D341Med (cell line): ENCODE data around the gene BMP7.

ENCODE experiments used
- DNase-seq: peaks from one replicate; pipeline ENCODE4 v3.0.0; 2012; ENCODE audit warnings: low spot score

Gene BMP7

GRCh38 chr20:57190536-57191264, 75.7 kb downstream of the BMP7 start:
- no peak for DNase-seq

DNA sequence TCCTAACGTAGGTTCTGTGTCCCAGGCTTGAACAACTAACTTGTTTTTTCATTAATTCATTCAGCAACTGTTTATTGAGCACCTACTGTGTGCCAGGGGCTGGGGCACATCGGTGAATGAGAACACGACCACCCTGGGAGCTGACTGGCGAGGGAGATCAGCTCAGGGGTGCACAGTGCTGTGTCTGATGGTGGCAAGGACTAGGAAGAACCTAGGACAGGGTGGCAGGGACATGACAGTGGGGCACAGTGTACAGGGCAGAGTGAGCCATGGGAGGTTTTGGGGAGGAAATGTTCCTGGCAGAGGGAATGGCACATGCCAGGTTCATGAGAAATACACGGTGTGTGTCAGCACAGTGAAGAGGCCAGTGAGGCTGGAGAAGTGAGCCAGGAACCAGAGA, 76.7 kb downstream of the BMP7 start:
- no peak for DNase-seq

DNA sequence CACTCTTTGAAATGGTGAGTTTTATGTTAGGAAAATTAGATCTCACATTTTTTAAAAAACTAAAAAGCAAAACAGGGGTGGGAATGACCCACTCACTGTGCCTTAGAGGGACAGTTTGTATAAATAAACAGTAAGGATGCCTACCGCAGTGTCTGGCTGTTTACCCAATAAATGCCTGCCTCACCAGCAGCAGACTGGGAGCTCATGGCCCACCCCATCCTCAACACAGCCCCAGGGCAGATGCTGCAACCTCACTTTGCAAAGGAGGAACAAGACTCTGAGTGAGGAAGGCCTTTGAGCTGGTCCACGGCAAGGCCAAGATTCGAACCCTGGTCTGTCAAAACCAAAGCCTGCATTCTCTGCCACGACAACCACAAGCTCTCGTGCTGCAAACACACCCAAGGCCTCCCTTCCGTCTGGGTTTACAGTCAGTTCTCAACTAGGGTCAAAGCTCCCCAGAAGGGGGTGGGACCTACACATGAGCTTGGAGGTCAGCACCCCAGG, 77.8 kb downstream of the BMP7 start:
- DNase-seq: no peak

GRCh38 chr20:57188056-57188455, 78.4 kb downstream of the BMP7 start:
- no peak for DNase-seq

- no peak for DNase-seq
Measured at GRCh38 chr20:57187068-57187634, 79.3 kb downstream of the BMP7 start.

GRCh38 chr20:57186192-57186591, 80.2 kb downstream of the BMP7 start:
- no peak for DNase-seq

GRCh38 chr20:57185188-57185743, 81.2 kb downstream of the BMP7 start:
- DNase-seq: no peak

GRCh38 chr20:57183457-57184009, 82.9 kb downstream of the BMP7 start:
- DNase-seq: no peak

DNA sequence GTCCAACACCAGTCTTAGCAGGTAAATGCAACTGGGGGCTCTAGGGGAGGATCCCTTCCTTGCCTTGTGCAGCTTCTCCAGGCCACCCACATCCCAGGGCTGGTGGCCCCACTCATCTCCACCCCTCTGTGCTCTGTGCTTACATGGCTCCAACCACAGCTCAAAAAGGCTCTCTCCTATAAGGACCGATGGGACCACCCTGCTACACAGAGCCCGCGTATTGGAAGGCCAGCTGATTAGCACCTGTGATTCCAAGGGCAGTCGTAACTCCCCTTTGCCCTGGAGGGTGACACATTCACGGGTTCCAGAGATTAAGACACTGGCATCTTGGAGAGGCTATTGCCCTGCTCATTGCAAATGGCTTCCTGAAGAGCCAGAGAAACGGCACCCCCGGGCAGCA, 84.8 kb downstream of the BMP7 start:
- no peak for DNase-seq

DNA sequence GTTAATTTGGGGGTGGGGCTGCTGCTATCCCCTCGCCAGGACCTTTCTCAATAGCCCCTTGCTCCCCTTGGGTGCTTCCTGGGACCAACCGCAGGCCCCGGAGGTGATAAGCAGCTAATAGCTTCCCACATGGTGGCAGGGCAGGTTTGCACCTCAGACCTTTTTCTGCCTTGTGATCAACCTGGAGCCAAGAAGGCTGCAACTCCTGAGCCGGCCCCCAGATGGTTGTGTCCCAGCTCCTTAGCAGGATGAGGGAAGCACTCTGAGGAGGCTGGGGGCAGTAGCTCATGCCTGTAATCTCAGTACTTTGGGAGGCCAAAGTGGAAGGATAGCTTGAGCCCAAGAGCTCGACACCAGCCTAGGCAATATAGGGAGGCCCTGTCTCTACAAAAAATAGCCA, 85.5 kb downstream of the BMP7 start:
- DNase-seq: no peak

- no peak for DNase-seq
Measured at GRCh38 chr20:57180387-57180786, 86.1 kb downstream of the BMP7 start.

DNA sequence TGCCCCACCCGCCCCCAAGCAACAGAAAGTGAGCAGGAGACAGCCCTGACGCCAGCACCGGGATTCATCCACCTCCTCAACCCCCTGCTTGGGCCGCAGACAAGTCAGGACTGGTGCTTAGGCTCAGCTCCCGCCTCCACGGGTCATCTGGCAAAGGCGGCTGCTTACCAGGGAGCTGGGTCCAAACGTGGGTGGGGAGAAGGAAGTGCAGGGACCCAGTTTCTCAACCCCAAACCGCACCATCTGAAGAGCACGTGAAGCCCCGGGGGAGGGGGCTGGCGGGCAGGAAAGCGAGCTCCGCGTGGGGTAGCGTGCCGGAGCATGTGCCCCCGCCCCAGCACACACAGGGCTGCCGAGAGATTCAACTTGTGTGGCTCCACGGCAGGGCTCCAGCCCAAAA, 87.2 kb downstream of the BMP7 start:
- no peak for DNase-seq

DNA sequence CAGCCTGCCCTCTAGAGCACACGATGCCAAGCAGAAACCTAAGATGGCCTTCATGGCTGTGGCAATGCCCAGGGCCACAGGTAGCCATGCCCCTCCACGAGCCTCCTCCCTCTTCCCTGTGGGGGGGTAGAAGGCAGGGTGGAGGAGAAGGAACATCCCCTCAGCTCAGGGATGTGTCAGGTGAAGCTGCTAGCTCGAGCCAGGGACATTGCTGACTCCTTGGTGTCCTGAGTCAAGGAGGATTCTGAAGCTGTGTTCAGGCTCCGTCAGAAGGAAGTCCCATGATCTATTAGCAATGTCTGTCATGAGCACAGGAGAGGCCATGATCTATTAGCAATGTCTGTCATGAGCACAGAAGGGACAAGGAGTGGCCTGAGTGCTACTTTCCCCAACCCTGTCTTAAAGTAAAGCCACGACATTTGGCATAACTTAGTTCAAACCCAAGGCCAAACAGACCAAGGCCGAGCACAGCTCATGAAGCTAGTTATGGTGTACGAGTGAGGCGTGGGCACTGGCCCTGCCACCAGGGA, 87.8 kb downstream of the BMP7 start:
- DNase-seq: no peak

DNA sequence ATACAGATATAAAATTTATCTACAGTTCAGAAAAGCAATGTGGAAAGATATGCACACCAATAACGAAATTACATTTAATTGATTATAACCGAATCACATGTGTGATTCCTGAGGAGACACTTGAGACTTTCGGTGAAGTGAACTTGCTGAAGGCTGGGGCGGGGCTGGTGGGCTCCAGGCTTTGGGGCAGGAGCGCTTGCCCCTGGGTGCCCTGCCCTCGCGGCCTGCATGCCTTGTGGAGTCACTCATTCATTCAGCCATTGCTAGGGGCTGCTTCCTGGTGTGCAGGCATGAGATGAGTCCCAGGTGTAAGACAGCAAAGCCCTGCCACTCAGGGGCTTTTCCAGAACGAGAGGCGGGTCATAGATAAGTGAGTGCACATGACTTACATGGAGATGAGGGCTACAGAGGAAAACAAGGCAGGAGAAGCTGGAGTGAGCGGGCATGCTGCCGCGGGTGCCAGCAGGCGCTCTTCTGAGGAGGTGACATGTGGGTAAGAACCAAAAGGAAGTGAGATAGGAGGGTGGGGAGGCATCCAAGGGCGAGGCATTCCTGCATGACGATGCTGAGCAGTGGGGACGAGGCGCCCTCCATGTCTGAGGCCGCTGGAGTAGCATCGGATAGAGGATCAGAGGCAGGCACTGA, 88.7 kb downstream of the BMP7 start:
- DNase-seq: no peak

GRCh38 chr20:57176842-57177241, 89.6 kb downstream of the BMP7 start:
- no peak for DNase-seq

DNA sequence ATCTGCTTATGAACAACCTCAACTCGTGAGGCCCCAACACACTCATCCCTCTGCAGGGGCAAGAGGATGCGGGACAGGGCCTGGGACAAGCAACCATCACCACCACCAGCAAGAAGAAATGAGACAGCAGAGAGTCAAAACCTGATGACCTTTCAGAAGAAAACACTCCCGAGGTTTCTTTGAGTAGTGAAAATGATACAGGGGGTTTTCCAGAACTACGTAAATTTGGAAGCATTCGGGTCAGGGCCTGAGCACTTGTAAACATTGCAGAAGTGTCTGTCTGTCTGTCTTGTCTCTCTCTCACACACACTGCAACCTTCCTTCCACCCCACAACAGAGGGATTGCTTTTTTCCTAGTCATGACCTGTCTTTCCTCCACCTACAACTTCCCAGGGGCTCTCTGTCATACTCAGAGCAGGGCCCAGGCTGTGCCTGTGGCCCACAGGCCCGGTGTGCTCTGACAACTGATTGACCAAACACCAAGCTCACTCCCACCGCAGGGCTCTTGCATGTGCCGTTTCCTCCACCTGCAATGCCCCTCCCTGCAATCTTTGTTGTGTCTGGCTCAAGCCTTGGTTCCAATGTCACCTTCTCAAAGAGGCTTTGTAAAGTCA, 90.9 kb downstream of the BMP7 start:
- no peak for DNase-seq

- DNase-seq: no peak
Measured at GRCh38 chr20:57174737-57175136, 91.7 kb downstream of the BMP7 start.

DNA sequence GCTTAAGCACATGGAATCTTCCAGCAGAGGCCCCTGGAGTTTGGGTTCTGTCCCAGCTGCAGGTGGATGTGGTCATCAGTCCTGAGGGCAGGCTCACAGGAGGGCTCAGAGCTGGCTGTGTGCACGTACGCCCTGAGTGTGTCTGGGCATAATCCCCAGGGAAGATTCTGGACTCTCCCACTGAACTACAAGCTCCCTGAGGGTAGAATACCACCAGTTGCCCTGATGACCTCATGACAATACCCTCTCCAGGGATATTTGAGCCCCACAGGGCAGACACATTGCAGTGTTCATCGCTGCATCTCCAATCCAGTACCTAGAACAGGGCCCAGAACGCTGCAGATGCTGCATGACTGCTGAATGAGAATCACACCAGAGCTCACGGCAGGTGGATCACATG, 92.5 kb downstream of the BMP7 start:
- no peak for DNase-seq

GRCh38 chr20:57173041-57173440, 93.4 kb downstream of the BMP7 start:
- DNase-seq: no peak

- no peak for DNase-seq
Measured at GRCh38 chr20:57170343-57170742, 96.1 kb downstream of the BMP7 start.

GRCh38 chr20:57169162-57169561, 97.3 kb downstream of the BMP7 start:
- DNase-seq: no peak
